CD8-positive, alpha-beta memory T cell (primary cell): ENCODE measurements around the gene ELK4. TPM values are rescaled to one million over a fixed set of nuclear protein-coding genes. Genes with fewer than 3 reads are reported as not detected.

Experiments
- CTCF ChIA-PET: fragments of 350-600 bp; sonication (Branson Sonifier 250); formaldehyde crosslinking; loops from one replicate; lab custom pipeline; 2021; ENCODE audit warnings: antibody characterized with exemption; lab: Charles Lee
- POLR2A ChIA-PET: fragments of 350-600 bp; sonication (Branson Sonifier 250); formaldehyde crosslinking; loops from one replicate; lab custom pipeline; 2021; ENCODE audit warnings: antibody characterized with exemption; lab: Charles Lee
- DNase-seq, 5 donors: peaks; one replicate each; pipeline versions ENCODE4 v3.0.0 to v3.0.0-alpha.2; 2020 to 2022; ENCODE audit warnings: mixed read lengths in 1 of 5
- H3K27ac ChIP-seq: one replicate; pipeline ENCODE4 v1.7.0; 2013; ENCODE audit warnings: low read depth, mild to moderate bottlenecking, low read length, moderate library complexity
- H3K27me3 ChIP-seq: 2 replicates; pipeline ENCODE4 v1.7.0; 2013; ENCODE audit warnings: low read length, mild to moderate bottlenecking; ENCODE audit not compliant: insufficient read depth, poor library complexity, severe bottlenecking
- H3K36me3 ChIP-seq: 2 replicates; pipeline ENCODE4 v1.7.0; 2013; ENCODE audit warnings: mild to moderate bottlenecking, low read length, moderate library complexity; ENCODE audit not compliant: insufficient read depth
- H3K4me1 ChIP-seq: 2 replicates; pipeline ENCODE4 v1.7.0; 2013; ENCODE audit warnings: mild to moderate bottlenecking, low read length, moderate library complexity; ENCODE audit not compliant: insufficient read depth
- H3K4me3 ChIP-seq: 2 replicates; pipeline ENCODE4 v1.7.0; 2013; ENCODE audit warnings: mild to moderate bottlenecking, low read length
- H3K9me3 ChIP-seq: 2 replicates; pipeline ENCODE4 v1.7.0; 2013; ENCODE audit warnings: mild to moderate bottlenecking, low read length
- H3K27ac Mint-ChIP-seq, 8 donors: one replicate each; pipeline ENCODE4 v1.8.0; 2020 to 2021; ENCODE audit warnings: mixed read lengths in 8 of 8, mild to moderate bottlenecking in 6 of 8, inconsistent platforms in 3 of 8, moderate library complexity in 3 of 8
- H3K27me3 Mint-ChIP-seq, 2 donors: one replicate each; pipeline ENCODE4 v1.8.0; 2020 to 2021; ENCODE audit warnings: mixed read lengths in 2 of 2, mild to moderate bottlenecking in 1 of 2, moderate library complexity in 1 of 2
- H3K36me3 Mint-ChIP-seq, 3 donors: one replicate each; pipeline ENCODE4 v1.8.0; 2020 to 2021; ENCODE audit warnings: mixed read lengths in 3 of 3, inconsistent platforms in 1 of 3, mild to moderate bottlenecking in 1 of 3
- H3K4me1 Mint-ChIP-seq, 3 donors: one replicate each; pipeline ENCODE4 v1.8.0; 2020 to 2021; ENCODE audit warnings: mixed read lengths in 3 of 3, inconsistent platforms in 1 of 3, mild to moderate bottlenecking in 1 of 3
- H3K4me3 Mint-ChIP-seq, 7 donors: one replicate each; pipeline ENCODE4 v1.8.0; 2020 to 2021; ENCODE audit warnings: mixed read lengths in 7 of 7, mild to moderate bottlenecking in 6 of 7, moderate library complexity in 4 of 7, inconsistent platforms in 2 of 7
- H3K9me3 Mint-ChIP-seq, 5 donors: one replicate each; pipeline ENCODE4 v1.8.0; 2020 to 2022; ENCODE audit warnings: mixed read lengths in 5 of 5, mild to moderate bottlenecking in 3 of 5, moderate library complexity in 2 of 5, inconsistent platforms in 1 of 5
- polyA plus RNA-seq: library from polyadenylated mRNA; unstranded; fragments of 300-500 nt; fragmentation: Illumina TruSeq; gene quantifications from one replicate; pipeline ENCODE4 v1.2.3, GENCODE V29; 2021
- total RNA-seq, 2 experiments: library from RNA; stranded (reverse); gene quantifications; one replicate each; pipeline ENCODE4 v1.2.3, GENCODE V29; 2021

The ELK4 gene
- total and polyA plus RNA-seq, 3 experiments from 2014 or later, result 6.1 to 88.7 (median 83.3) TPM

- no peaks in the 10 kb centered on the region for H3K9me3 Mint-ChIP-seq
- H3K27me3 Mint-ChIP-seq, result peaks cover 2 to 3% of the 10 kb centered on the region in 2 donors
- peak overlapping the region in 2 of 8 donors; percentile 2 to 17 for H3K27ac Mint-ChIP-seq
- H3K4me3 Mint-ChIP-seq, result no peak overlapping the region
- Histone ChIP-seq H3K27me3 (peaks cover 4% of the 10 kb centered on the region), H3K27ac (no peak overlapping the region), H3K9me3 (no peaks in the 10 kb centered on the region), H3K36me3 (no peaks in the 10 kb centered on the region), H3K4me3 (no peak overlapping the region), H3K4me1 (no peaks in the 10 kb centered on the region)
- peaks cover 6 to 12% (median 11%) of the 10 kb centered on the region in 3 donors for H3K4me1 Mint-ChIP-seq
- H3K36me3 Mint-ChIP-seq, result no peaks in the 10 kb centered on the region
- DNase-seq, result no peak
- ChIA-PET CTCF (interaction anchor here (1.0 to 1.4 kb wide), 2 partner anchors 8 to 75 kb away, joined by 5 to 6 read pairs; no protein-coding TSS in a partner anchor), POLR2A (no interaction called here)
Observed at GRCh38 chr1:205583461-205584130, 48.2 kb downstream of the ELK4 start.

- no peak overlapping the region for H3K4me3 ChIP-seq
- H3K9me3 Mint-ChIP-seq, result no peaks in the 10 kb centered on the region
- H3K27me3 ChIP-seq, result peaks cover 4% of the 10 kb centered on the region
- ChIA-PET POLR2A (no interaction called here), CTCF (interaction anchor here (1.4 kb wide), 1 partner anchor 9 kb away, joined by 6 read pairs; no protein-coding TSS in a partner anchor)
- no peaks in the 10 kb centered on the region for H3K36me3 Mint-ChIP-seq
- peak overlapping the region in 2 of 7 donors; percentile 10 to 36 for H3K4me3 Mint-ChIP-seq
- peaks cover 6 to 12% (median 11%) of the 10 kb centered on the region in 3 donors for H3K4me1 Mint-ChIP-seq
- peak overlapping the region in 3 of 8 donors; percentile 9 to 66 (median 50) for H3K27ac Mint-ChIP-seq
- no peaks in the 10 kb centered on the region for H3K9me3 ChIP-seq
- peak in 2 of 5 donors; percentile 14 to 56 for DNase-seq
- no peaks in the 10 kb centered on the region for H3K4me1 ChIP-seq
- peaks cover 4 to 12% of the 10 kb centered on the region in 2 donors for H3K27me3 Mint-ChIP-seq
- H3K36me3 ChIP-seq, result no peaks in the 10 kb centered on the region
- H3K27ac ChIP-seq, result no peak overlapping the region
Observed at GRCh38 chr1:205582471-205583291, 49.1 kb downstream of the ELK4 start.

- Histone ChIP-seq H3K9me3 (no peaks in the 10 kb centered on the region), H3K27me3 (peaks cover 4% of the 10 kb centered on the region), H3K36me3 (no peaks in the 10 kb centered on the region), H3K4me1 (no peaks in the 10 kb centered on the region), H3K27ac (no peak overlapping the region), H3K4me3 (no peak overlapping the region)
- Mint-ChIP-seq H3K4me3 (no peak overlapping the region), H3K9me3 (no peaks in the 10 kb centered on the region), H3K27ac (peak overlapping the region in 2 of 8 donors; percentile 50 to 66), H3K4me1 (peaks cover 6 to 12% (median 11%) of the 10 kb centered on the region in 3 donors), H3K27me3 (peaks cover 4 to 16% of the 10 kb centered on the region in 2 donors), H3K36me3 (no peaks in the 10 kb centered on the region)
- ChIA-PET POLR2A (no interaction called here), CTCF (interaction anchor here (1.1 kb wide), 1 partner anchor 10 kb away, joined by 3 read pairs; no protein-coding TSS in a partner anchor)
- DNase-seq, result no peak
Observed at GRCh38 chr1:205582046-205582445, 49.8 kb downstream of the ELK4 start.

- peaks cover 6 to 12% (median 11%) of the 10 kb centered on the region in 3 donors for H3K4me1 Mint-ChIP-seq
Observed at GRCh38 chr1:205581321-205581980, 50.4 kb downstream of the ELK4 start.

GRCh38 chr1:205580923-205581180, 51.0 kb downstream of the ELK4 start:
- H3K27ac ChIP-seq, result no peak overlapping the region
- Mint-ChIP-seq H3K4me1 (peaks cover 6 to 12% (median 11%) of the 10 kb centered on the region in 3 donors), H3K27me3 (peaks cover 4 to 24% of the 10 kb centered on the region in 2 donors), H3K36me3 (no peaks in the 10 kb centered on the region), H3K27ac (no peak overlapping the region), H3K9me3 (no peaks in the 10 kb centered on the region), H3K4me3 (no peak overlapping the region)
- no peaks in the 10 kb centered on the region for H3K36me3 ChIP-seq
- H3K9me3 ChIP-seq, result no peaks in the 10 kb centered on the region
- peaks cover 4% of the 10 kb centered on the region for H3K27me3 ChIP-seq
- no peak for DNase-seq
- H3K4me1 ChIP-seq, result no peaks in the 10 kb centered on the region
- POLR2A ChIA-PET, result no interaction called here
- CTCF ChIA-PET, result no interaction called here
- no peak overlapping the region for H3K4me3 ChIP-seq

More at GRCh38 chr1:205581321-205581980, 50.4 kb downstream of the ELK4 start:
- Histone ChIP-seq H3K9me3 (no peaks in the 10 kb centered on the region), H3K4me3 (no peak overlapping the region), H3K27ac (no peak overlapping the region), H3K36me3 (no peaks in the 10 kb centered on the region), H3K27me3 (peaks cover 4% of the 10 kb centered on the region), H3K4me1 (no peaks in the 10 kb centered on the region)
- Mint-ChIP-seq H3K36me3 (no peaks in the 10 kb centered on the region), H3K9me3 (no peaks in the 10 kb centered on the region), H3K27me3 (peaks cover 4 to 18% of the 10 kb centered on the region in 2 donors), H3K27ac (peak overlapping the region in 1 of 8 donors; percentile 73), H3K4me3 (no peak overlapping the region)
- ChIA-PET POLR2A (no interaction called here), CTCF (interaction anchor here (1.1 kb wide), 1 partner anchor 10 kb away, joined by 3 read pairs; no protein-coding TSS in a partner anchor)
- DNase-seq, result no peak

- Histone ChIP-seq H3K4me1 (no peaks in the 10 kb centered on the region), H3K36me3 (no peaks in the 10 kb centered on the region), H3K9me3 (no peaks in the 10 kb centered on the region), H3K27me3 (peaks cover 4% of the 10 kb centered on the region), H3K27ac (no peak overlapping the region), H3K4me3 (no peak overlapping the region)
- no peak for DNase-seq
- Mint-ChIP-seq H3K27ac (no peak overlapping the region), H3K9me3 (no peaks in the 10 kb centered on the region), H3K27me3 (peaks cover 4 to 29% of the 10 kb centered on the region in 2 donors), H3K4me3 (no peak overlapping the region), H3K4me1 (peaks cover 6 to 12% (median 11%) of the 10 kb centered on the region in 3 donors), H3K36me3 (no peaks in the 10 kb centered on the region)
- POLR2A ChIA-PET, result no interaction called here
- CTCF ChIA-PET, result interaction anchor here (0.8 kb wide), 1 partner anchor 65 kb away, joined by 3 read pairs; no protein-coding TSS in a partner anchor
Observed at GRCh38 chr1:205580140-205580922, 51.5 kb downstream of the ELK4 start.

GRCh38 chr1:205579711-205580110, 52.1 kb downstream of the ELK4 start:
- Histone ChIP-seq H3K4me1 (no peaks in the 10 kb centered on the region), H3K9me3 (no peaks in the 10 kb centered on the region), H3K36me3 (no peaks in the 10 kb centered on the region), H3K27me3 (peaks cover 4% of the 10 kb centered on the region), H3K4me3 (no peak overlapping the region), H3K27ac (no peak overlapping the region)
- H3K4me1 Mint-ChIP-seq, result peaks cover 6 to 12% (median 11%) of the 10 kb centered on the region in 3 donors
- H3K9me3 Mint-ChIP-seq, result no peaks in the 10 kb centered on the region
- ChIA-PET CTCF (interaction anchor here (0.8 kb wide), 1 partner anchor 66 kb away, joined by 3 read pairs; no protein-coding TSS in a partner anchor), POLR2A (no interaction called here)
- peaks cover 4 to 31% of the 10 kb centered on the region in 2 donors for H3K27me3 Mint-ChIP-seq
- H3K4me3 Mint-ChIP-seq, result no peak overlapping the region
- no peak for DNase-seq
- H3K36me3 Mint-ChIP-seq, result no peaks in the 10 kb centered on the region
- H3K27ac Mint-ChIP-seq, result no peak overlapping the region
